ENCODE measurements around the gene CD72. TPM values are rescaled to one million over a fixed set of nuclear protein-coding genes. Genes with fewer than 3 reads are reported as not detected.

Gene CD72
- polyA plus RNA-seq, 3 donors: 1.6 to 6.8 (median 1.8) TPM

DNA sequence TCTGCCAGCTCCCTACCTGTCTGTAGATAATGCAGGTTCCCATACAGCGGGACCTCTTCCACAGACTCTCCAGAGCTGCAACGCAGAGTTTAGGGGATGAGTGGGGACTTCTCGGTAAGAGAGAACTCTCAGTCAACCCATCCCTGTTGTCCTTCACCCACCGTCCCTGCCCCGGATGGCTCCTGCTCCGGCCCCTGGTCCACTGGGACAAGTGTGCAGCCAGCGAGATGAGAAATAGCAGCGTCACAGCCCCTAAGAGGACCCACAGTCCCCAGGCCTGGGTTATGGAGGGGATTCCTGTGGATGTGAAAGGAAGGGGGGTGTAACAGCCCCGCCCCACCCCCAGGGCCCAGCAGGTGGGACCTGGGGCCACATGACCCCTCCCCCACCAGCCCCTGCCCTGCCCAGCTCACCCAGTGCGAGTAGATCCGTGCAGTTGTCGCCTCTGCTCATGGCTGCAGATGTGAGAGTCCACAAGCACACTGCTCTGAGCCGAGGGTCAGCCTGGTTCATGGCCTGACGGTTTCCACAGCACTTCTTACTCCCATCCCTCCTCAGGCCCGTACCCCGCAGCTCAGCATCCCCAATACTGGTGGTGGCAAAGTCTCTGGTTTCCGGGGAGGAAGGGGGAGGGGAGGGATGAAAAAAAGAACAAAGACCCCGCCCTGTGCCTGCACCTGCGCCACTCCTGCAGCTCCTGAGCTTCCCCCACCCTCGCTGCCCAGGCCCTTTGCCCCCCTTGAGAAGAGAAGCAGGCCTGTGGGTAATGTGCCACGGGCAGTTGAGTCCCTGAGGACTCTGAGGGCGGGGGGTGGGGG, 32.3 kb upstream of the CD72 start, which contains the start of gene SIT1:
TSS of gene SIT1 (minus strand) at position 591 of the 818 bp plus-strand sequence. CDS start at position 513, 78 bp downstream.
- intact Hi-C loops (cut with micrococcal nuclease): no loop called here
- no peak within 1 kb of the TSS for H3K9ac ChIP-seq (ENCODE audit: insufficient read depth, low read length, poor library complexity, severe bottlenecking)
- H3K27me3 Mint-ChIP-seq (ENCODE audit: low read depth in 3 of 3): peaks cover 0 to 5% (median 0%) of the 10 kb centered on the region in 3 donors

More for the DNA sequence above, 32.3 kb upstream of the CD72 start, which contains the start of gene SIT1:
- peak within 1 kb of the TSS; percentile 64 for H3K4me2 ChIP-seq (replicated peaks; ENCODE audit: extremely low read depth, low read length, poor library complexity, severe bottlenecking)
- peaks cover 43% of the 10 kb centered on the region for H3K4me1 Mint-ChIP-seq
- no peaks in the 10 kb centered on the region for H3K36me3 ChIP-seq (replicated peaks in 1 of 2; ENCODE audit: control insufficient read depth in 1 of 2, insufficient read depth in 2 of 2, low read length in 2 of 2)
- no peaks in the 10 kb centered on the region for H4K20me1 ChIP-seq (ENCODE audit: insufficient read depth, low read length)
- H3K27me3 ChIP-seq (ENCODE audit: control insufficient read depth in 2 of 2, insufficient read depth in 2 of 2, low read length in 2 of 2): no peaks in the 10 kb centered on the region
- no peaks in the 10 kb centered on the region for H3K36me3 Mint-ChIP-seq
- WGBS (ENCODE audit: insufficient coverage): 78% methylated on average over 11 of the region's 22 CpGs
- TF ChIP-seq, protein P1, sequence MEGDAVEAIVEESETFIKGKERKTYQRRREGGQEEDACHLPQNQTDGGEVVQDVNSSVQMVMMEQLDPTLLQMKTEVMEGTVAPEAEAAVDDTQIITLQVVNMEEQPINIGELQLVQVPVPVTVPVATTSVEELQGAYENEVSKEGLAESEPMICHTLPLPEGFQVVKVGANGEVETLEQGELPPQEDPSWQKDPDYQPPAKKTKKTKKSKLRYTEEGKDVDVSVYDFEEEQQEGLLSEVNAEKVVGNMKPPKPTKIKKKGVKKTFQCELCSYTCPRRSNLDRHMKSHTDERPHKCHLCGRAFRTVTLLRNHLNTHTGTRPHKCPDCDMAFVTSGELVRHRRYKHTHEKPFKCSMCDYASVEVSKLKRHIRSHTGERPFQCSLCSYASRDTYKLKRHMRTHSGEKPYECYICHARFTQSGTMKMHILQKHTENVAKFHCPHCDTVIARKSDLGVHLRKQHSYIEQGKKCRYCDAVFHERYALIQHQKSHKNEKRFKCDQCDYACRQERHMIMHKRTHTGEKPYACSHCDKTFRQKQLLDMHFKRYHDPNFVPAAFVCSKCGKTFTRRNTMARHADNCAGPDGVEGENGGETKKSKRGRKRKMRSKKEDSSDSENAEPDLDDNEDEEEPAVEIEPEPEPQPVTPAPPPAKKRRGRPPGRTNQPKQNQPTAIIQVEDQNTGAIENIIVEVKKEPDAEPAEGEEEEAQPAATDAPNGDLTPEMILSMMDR (IDR thresholded peaks at IDR 0.05): no peak
- peaks cover 8% of the 10 kb centered on the region for H3K79me2 ChIP-seq (ENCODE audit: insufficient read depth, low read length)
- H3K9me3 ChIP-seq (replicated peaks in 1 of 2; ENCODE audit: control insufficient read depth in 1 of 2, insufficient read depth in 1 of 2, low read length in 2 of 2): no peaks in the 10 kb centered on the region
- peak within 1 kb of the TSS in 1 of 2 donors; percentile 53 for H3K4me3 Mint-ChIP-seq
- H3K4me1 ChIP-seq (ENCODE audit: control insufficient read depth in 1 of 2, insufficient read depth in 2 of 2, low read length in 2 of 2): peaks cover 42 to 62% of the 10 kb centered on the region in 2 donors
- H2AFZ ChIP-seq (ENCODE audit: insufficient read depth, low read depth, low read length, poor library complexity, severe bottlenecking): peak within 1 kb of the TSS; percentile 81
- H3K4me3 ChIP-seq (replicated peaks in 1 of 3; ENCODE audit: low read depth in 2 of 3, low read length in 3 of 3): peak within 1 kb of the TSS in 1 of 3 experiments; percentile 53
- peak within 1 kb of the TSS in 1 of 7 donors; percentile 32 for H3K27ac Mint-ChIP-seq
- no peak for DNase-seq
- H3K27ac ChIP-seq (ENCODE audit: low read depth in 1 of 2, low read length in 2 of 2): no peak within 1 kb of the TSS
- peaks cover 0 to 1% (median 0%) of the 10 kb centered on the region in 7 donors for H3K9me3 Mint-ChIP-seq
